GM12891 (cell line): ENCODE measurements around the gene HOXA13.

ENCODE experiments used
- DNase-seq: peaks from one replicate; pipeline ENCODE4 v3.0.0; 2011; ENCODE audit warnings: low spot score; ENCODE audit not compliant: insufficient read length
- FAIRE-seq: peaks from 2 replicates; lab custom pipeline; 2011; peaks lifted over from hg19 to GRCh38; lab: Jason Lieb, UNC
- PAX5 ChIP-seq: IDR thresholded peaks from 2 replicates; pipeline ENCODE4 v1.6.1; 2011; ENCODE audit warnings: low read length, moderate library complexity, mild to moderate bottlenecking; ENCODE audit not compliant: insufficient read depth, severe bottlenecking
- POLR2A ChIP-seq: IDR thresholded peaks from 2 replicates; pipeline ENCODE4 v1.6.1; 2011; ENCODE audit warnings: low read depth, low read length, control low read depth
- POLR2AphosphoS5 ChIP-seq: IDR thresholded peaks from 2 replicates; pipeline ENCODE4 v1.6.1; 2011; ENCODE audit warnings: low read depth, low read length, control low read depth
- POU2F2 ChIP-seq: IDR thresholded peaks from 2 replicates; pipeline ENCODE4 v1.6.1; 2011; ENCODE audit warnings: low read depth, mild to moderate bottlenecking, control low read depth, low read length, moderate library complexity
- SPI1 ChIP-seq: IDR thresholded peaks from 2 replicates; pipeline ENCODE4 v1.6.1; 2011; ENCODE audit warnings: low read depth, low read length, control low read depth
- TAF1 ChIP-seq: IDR thresholded peaks from 2 replicates; pipeline ENCODE4 v1.6.1; 2011; ENCODE audit warnings: low read depth, low read length, control low read depth

The HOXA13 gene

GRCh38 chr7:27170426-27171324 lies 29.2 kb downstream of the HOXA13 start:
- no peak for DNase-seq
- no peak for FAIRE-seq
- no peak for TF ChIP-seq POLR2AphosphoS5

GRCh38 chr7:27169658-27170425 lies 30.0 kb downstream of the HOXA13 start:
- TF ChIP-seq POLR2AphosphoS5 (no peak), POU2F2 (no peak), TAF1 (no peak), SPI1 (no peak), PAX5 (no peak), POLR2A (no peak)
- FAIRE-seq (no peak), DNase-seq (no peak)

GRCh38 chr7:27168265-27168947 lies 31.5 kb downstream of the HOXA13 start:
- no peak for TF ChIP-seq POLR2A
- TF ChIP-seq PAX5, result no peak
- TF ChIP-seq POLR2AphosphoS5, result no peak
- TF ChIP-seq POU2F2, result no peak
- TF ChIP-seq TAF1, result no peak
- DNase-seq (no peak), FAIRE-seq (no peak)

DNA sequence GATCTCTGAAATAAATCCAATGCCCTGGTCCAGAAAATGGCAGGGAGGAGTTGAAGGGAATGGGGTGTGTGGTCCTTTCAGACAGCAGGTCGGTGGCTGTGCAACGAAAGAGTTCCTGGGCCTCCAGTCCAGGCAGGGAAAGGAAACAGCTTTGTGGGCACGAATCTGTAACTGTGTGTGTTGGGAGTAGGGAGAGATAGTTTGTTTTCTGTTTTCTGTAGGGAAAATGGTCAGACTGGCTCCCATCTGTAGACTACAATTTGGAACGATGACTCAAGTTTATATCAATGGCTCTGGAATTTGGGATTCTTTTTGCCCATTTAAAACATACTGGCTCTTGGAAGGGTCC lies 32.0 kb downstream of the HOXA13 start:
- FAIRE-seq (no peak), DNase-seq (no peak)
- no peak for TF ChIP-seq PAX5
- TF ChIP-seq POU2F2, result no peak

- no peak for FAIRE-seq
- TF ChIP-seq POLR2A (no peak), TAF1 (no peak), SPI1 (no peak), POU2F2 (no peak), PAX5 (no peak)
- DNase-seq, result no peak
Measured at GRCh38 chr7:27166531-27167505, 33.1 kb downstream of the HOXA13 start.

DNA sequence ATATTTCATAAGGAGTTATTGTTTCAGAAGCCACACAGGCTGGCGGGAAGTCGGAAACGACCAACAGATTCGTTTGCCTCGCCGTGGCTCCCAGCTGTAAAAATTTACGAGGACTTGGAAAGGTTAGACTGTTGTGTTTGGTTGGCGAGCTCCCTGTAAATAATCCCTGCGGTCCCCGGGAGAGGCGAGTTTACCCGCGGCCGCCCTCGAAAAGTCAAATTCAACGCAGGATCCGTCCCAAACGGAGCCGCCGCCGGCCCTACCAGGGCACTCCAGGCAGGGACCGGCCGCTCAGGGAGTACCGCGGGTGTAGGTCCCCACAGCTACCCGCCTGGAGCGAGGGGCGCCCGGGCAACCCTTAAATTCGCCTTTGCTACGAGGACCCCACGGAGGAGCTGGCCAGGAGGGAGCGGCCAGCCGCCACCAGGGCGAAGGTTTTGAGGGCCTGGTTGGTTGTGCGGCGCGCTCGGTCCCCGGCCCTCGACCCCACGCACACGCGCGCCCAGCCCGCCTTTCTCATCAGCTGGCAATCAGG lies 33.8 kb downstream of the HOXA13 start:
- DNase-seq (no peak), FAIRE-seq (no peak)
- TF ChIP-seq PAX5 (no peak), POLR2A (no peak), POU2F2 (no peak), POLR2AphosphoS5 (no peak), SPI1 (no peak), TAF1 (no peak)

DNA sequence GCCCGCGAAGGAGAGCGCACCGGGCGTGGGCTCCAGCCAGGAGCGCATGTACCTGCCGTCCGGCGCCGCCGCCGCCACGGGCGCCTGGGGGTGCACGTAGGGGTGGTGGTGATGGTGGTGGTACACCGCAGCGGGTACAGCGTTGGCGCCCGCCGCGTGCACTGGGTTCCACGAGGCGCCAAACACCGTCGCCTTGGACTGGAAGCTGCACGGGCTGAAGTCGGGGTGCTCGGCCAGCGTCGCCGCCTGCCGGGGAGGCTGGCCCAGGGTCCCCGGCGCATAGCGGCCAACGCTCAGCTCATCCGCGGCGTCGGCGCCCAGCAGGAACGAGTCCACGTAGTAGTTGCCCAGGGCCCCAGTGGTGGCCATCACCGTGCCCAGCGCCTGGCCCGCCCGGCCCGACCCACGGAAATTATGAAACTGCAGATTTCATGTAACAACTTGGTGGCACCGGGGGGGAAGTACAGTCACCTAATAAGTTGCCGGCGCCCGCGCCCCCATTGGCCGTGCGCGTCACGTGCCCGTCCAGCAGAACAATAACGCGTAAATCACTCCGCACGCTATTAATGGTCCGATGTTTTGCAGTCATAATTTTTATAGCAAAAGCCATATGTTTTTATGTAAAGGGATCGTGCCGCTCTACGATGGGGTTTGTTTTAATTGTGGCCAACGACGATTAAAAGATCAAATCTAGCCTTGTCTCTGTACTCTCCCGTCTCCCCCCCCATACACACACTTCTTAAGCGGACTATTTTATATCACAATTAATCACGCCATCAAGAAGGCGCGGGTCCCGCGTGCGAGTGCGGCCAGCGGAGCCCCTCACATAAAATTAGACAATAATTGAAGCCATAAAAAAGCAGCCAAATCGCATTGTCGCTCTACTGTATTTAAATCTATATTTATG lies 34.5 kb downstream of the HOXA13 start, which contains the start of gene HOXA9:
Gene HOXA9 (minus strand): TSS at position 449 of the 907 bp plus-strand sequence. CDS start 80 bp downstream, at position 369.
- TF ChIP-seq POU2F2, result no peak
- no peak for TF ChIP-seq SPI1
- TF ChIP-seq POLR2AphosphoS5, result no peak
- no peak for TF ChIP-seq PAX5
- TF ChIP-seq POLR2A, result no peak
- no peak for TF ChIP-seq TAF1
- FAIRE-seq (no peak), DNase-seq (no peak)

GRCh38 chr7:27164367-27165088 lies 35.4 kb downstream of the HOXA13 start:
- FAIRE-seq, result no peak
- no peak for TF ChIP-seq SPI1
- TF ChIP-seq PAX5, result no peak
- TF ChIP-seq POU2F2, result no peak
- TF ChIP-seq POLR2A, result no peak
- no peak for TF ChIP-seq TAF1
- TF ChIP-seq POLR2AphosphoS5, result no peak

More at GRCh38 chr7:27164367-27165088, 35.4 kb downstream of the HOXA13 start:
- no peak for DNase-seq
